Uterus (tissue), 2 donors: ENCODE data around the gene SESN2.

Experiments used
- POLR2A ChIP-seq, 2 donors: fragments of 450-650 bp; IDR thresholded peaks; one replicate each; pipeline ENCODE4 v1.6.1; 2016; ENCODE audit warnings: antibody characterized with exemption in 2 of 2, mild to moderate bottlenecking in 1 of 2, moderate library complexity in 1 of 2
- TF ChIP-seq, protein P1 (sequence below), 4 experiments: fragments of 200-600 bp in 2 of 4; fragments of 450-650 bp in 2 of 4; sonication (generic) in 2 of 4; IDR thresholded peaks; one replicate each; pipeline ENCODE4 v1.5.1; 2016 to 2019; ENCODE audit warnings: antibody characterized with exemption in 4 of 4, mild to moderate bottlenecking in 2 of 4, moderate library complexity in 1 of 4

DNA sequence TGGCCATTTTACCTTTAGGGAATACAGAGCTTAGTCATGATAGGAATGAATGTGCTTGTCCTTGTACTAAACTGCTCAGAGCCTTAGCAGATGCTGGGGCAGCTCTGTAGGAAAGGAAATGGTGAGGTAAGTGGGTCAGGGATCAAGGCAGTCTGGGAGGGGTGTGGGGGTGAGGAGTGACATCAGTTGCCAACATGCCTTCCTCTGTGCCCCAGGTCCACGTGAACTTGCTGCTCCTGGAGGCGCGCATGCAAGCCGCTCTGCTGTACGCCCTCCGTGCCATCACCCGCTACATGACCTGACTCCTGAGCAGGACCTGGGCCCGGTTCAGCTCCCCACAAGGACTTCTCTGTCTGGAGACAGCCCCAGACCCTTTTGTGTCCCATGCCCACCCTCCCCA, 21.2 kb downstream of the SESN2 start:
- TF ChIP-seq, protein P1, sequence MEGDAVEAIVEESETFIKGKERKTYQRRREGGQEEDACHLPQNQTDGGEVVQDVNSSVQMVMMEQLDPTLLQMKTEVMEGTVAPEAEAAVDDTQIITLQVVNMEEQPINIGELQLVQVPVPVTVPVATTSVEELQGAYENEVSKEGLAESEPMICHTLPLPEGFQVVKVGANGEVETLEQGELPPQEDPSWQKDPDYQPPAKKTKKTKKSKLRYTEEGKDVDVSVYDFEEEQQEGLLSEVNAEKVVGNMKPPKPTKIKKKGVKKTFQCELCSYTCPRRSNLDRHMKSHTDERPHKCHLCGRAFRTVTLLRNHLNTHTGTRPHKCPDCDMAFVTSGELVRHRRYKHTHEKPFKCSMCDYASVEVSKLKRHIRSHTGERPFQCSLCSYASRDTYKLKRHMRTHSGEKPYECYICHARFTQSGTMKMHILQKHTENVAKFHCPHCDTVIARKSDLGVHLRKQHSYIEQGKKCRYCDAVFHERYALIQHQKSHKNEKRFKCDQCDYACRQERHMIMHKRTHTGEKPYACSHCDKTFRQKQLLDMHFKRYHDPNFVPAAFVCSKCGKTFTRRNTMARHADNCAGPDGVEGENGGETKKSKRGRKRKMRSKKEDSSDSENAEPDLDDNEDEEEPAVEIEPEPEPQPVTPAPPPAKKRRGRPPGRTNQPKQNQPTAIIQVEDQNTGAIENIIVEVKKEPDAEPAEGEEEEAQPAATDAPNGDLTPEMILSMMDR (IDR thresholded peaks at IDR 0.05): no peak
- no peak for TF ChIP-seq POLR2A (IDR thresholded peaks at IDR 0.05)
